Naive thymus-derived CD8-positive, alpha-beta T cell (primary cell): ENCODE results near the gene PCYT1A. TPM values are rescaled to one million over a fixed set of nuclear protein-coding genes. Genes with fewer than 3 reads are reported as not detected.
A peak's percentile ranks its signal among the peaks of the same experiment; 100 is the strongest.

ENCODE experiments used
- ATAC-seq, 2 donors: fragments of 150-1000 bp; cut with Tn5 transposase in 1 of 2; sonication (Bioruptor Pico), chemical (Tn5 transposase) in 1 of 2; 1 replicate in 1 of 2; 2 replicates in 1 of 2; pipeline ENCODE4 v1.10.0; 2021; ENCODE audit warnings: mild to moderate bottlenecking in 2 of 2, moderate library complexity in 2 of 2
- POLR2A ChIA-PET: fragments of 350-600 bp; sonication (Branson Sonifier 250); formaldehyde crosslinking; loops from one replicate; lab custom pipeline; 2021; ENCODE audit warnings: antibody characterized with exemption; lab: Charles Lee
- DNase-seq, 10 donors: peaks; one replicate each; pipeline versions ENCODE4 v3.0.0 to v3.0.0-alpha.2; 2020 to 2022
- H3K27ac Mint-ChIP-seq, 10 donors: one replicate each; pipeline ENCODE4 v1.8.0; 2020 to 2022; ENCODE audit warnings: mild to moderate bottlenecking in 10 of 10, mixed read lengths in 10 of 10, moderate library complexity in 4 of 10, inconsistent platforms in 1 of 10
- H3K27me3 Mint-ChIP-seq, 5 donors: one replicate each; pipeline ENCODE4 v1.8.0; 2021 to 2022; ENCODE audit warnings: mixed read lengths in 5 of 5
- H3K36me3 Mint-ChIP-seq, 3 donors: one replicate each; pipeline ENCODE4 v1.8.0; 2020 to 2022; ENCODE audit warnings: mixed read lengths in 3 of 3, mild to moderate bottlenecking in 2 of 3, inconsistent platforms in 1 of 3
- H3K4me1 Mint-ChIP-seq, 4 donors: one replicate each; pipeline ENCODE4 v1.8.0; 2021 to 2022; ENCODE audit warnings: mixed read lengths in 4 of 4
- H3K4me3 Mint-ChIP-seq, 10 donors: one replicate each; pipeline ENCODE4 v1.8.0; 2020 to 2022; ENCODE audit warnings: mild to moderate bottlenecking in 10 of 10, mixed read lengths in 10 of 10, moderate library complexity in 6 of 10, inconsistent platforms in 1 of 10
- H3K9me3 Mint-ChIP-seq, 9 donors: one replicate each; pipeline ENCODE4 v1.8.0; 2020 to 2022; ENCODE audit warnings: mixed read lengths in 9 of 9, mild to moderate bottlenecking in 3 of 9, inconsistent platforms in 1 of 9, moderate library complexity in 1 of 9
- polyA plus RNA-seq, 3 donors: library from polyadenylated mRNA; unstranded; fragments of 300-500 nt; fragmentation: Illumina TruSeq; gene quantifications; one replicate each; pipeline ENCODE4 v1.2.3, GENCODE V29; 2021
- total RNA-seq, 8 experiments: library from RNA in 2 of 8; stranded (reverse) in 2 of 8; gene quantifications; one replicate each; pipeline ENCODE4 v1.2.3 and lab custom pipeline; 2021 to 2026

Gene PCYT1A
- total and polyA plus RNA-seq, 5 experiments from 2014 or later: 7.6 to 52.2 (median 12.6) TPM

GRCh38 chr3:196227629-196228493 lies 59.7 kb downstream of the PCYT1A start:
- H3K4me3 Mint-ChIP-seq: no peak overlapping the region
- DNase-seq (no peak), ATAC-seq (no peak)
- peak overlapping the region in 2 of 10 donors; percentile 35 to 39 for H3K27ac Mint-ChIP-seq
- no peaks in the 10 kb centered on the region for H3K9me3 Mint-ChIP-seq
- H3K27me3 Mint-ChIP-seq: peaks cover 0 to 6% (median 0%) of the 10 kb centered on the region in 5 donors
- POLR2A ChIA-PET: no interaction called here
- peaks cover 0 to 2% (median 0%) of the 10 kb centered on the region in 4 donors for H3K4me1 Mint-ChIP-seq
- H3K36me3 Mint-ChIP-seq: no peaks in the 10 kb centered on the region

GRCh38 chr3:196227121-196227561 lies 60.4 kb downstream of the PCYT1A start:
- POLR2A ChIA-PET: no interaction called here
- DNase-seq: no peak
- ATAC-seq: no peak
- H3K27ac Mint-ChIP-seq: no peak overlapping the region
- peaks cover 0 to 6% (median 0%) of the 10 kb centered on the region in 5 donors for H3K27me3 Mint-ChIP-seq
- no peak overlapping the region for H3K4me3 Mint-ChIP-seq
- H3K36me3 Mint-ChIP-seq: no peaks in the 10 kb centered on the region
- no peaks in the 10 kb centered on the region for H3K9me3 Mint-ChIP-seq
- H3K4me1 Mint-ChIP-seq: peaks cover 0 to 2% (median 0%) of the 10 kb centered on the region in 4 donors

GRCh38 chr3:196225763-196226364 lies 61.7 kb downstream of the PCYT1A start:
- Mint-ChIP-seq H3K4me3 (no peak overlapping the region), H3K9me3 (no peaks in the 10 kb centered on the region)

GRCh38 chr3:196225086-196225485 lies 62.4 kb downstream of the PCYT1A start:
- Mint-ChIP-seq H3K36me3 (no peaks in the 10 kb centered on the region), H3K27me3 (peaks cover 0 to 6% (median 0%) of the 10 kb centered on the region in 5 donors), H3K4me1 (peaks cover 0 to 5% (median 2%) of the 10 kb centered on the region in 4 donors), H3K9me3 (no peaks in the 10 kb centered on the region), H3K27ac (no peak overlapping the region), H3K4me3 (no peak overlapping the region)
- DNase-seq: no peak
- POLR2A ChIA-PET: interaction anchor here (0.6 kb wide), 1 partner anchor 10 kb away, joined by 3 read pairs; no protein-coding TSS in a partner anchor
- ATAC-seq: no peak

More at GRCh38 chr3:196225763-196226364, 61.7 kb downstream of the PCYT1A start:
- Mint-ChIP-seq H3K27me3 (peaks cover 0 to 6% (median 0%) of the 10 kb centered on the region in 5 donors), H3K4me1 (peaks cover 0 to 3% (median under 1%) of the 10 kb centered on the region in 4 donors), H3K36me3 (no peaks in the 10 kb centered on the region), H3K27ac (no peak overlapping the region)
- DNase-seq: no peak
- no peak for ATAC-seq
- POLR2A ChIA-PET: no interaction called here

- peaks cover 0 to 6% (median 0%) of the 10 kb centered on the region in 5 donors for H3K27me3 Mint-ChIP-seq
- no peaks in the 10 kb centered on the region for H3K36me3 Mint-ChIP-seq
- H3K9me3 Mint-ChIP-seq: no peaks in the 10 kb centered on the region
- H3K4me1 Mint-ChIP-seq: peaks cover 5 to 21% (median 14%) of the 10 kb centered on the region in 4 donors
- POLR2A ChIA-PET: interaction anchor here (0.5 kb wide), 1 partner anchor 154 kb away, joined by 4 read pairs; no protein-coding TSS in a partner anchor
- peak overlapping the region in 1 of 10 donors; percentile 11 for H3K27ac Mint-ChIP-seq
- DNase-seq: no peak
- H3K4me3 Mint-ChIP-seq: no peak overlapping the region
- ATAC-seq: no peak
Measured at GRCh38 chr3:196222876-196223595, 64.5 kb downstream of the PCYT1A start.

- peaks cover 0 to 3% (median 0%) of the 10 kb centered on the region in 5 donors for H3K27me3 Mint-ChIP-seq
- ATAC-seq: no peak
- H3K4me1 Mint-ChIP-seq: peaks cover 6 to 22% (median 15%) of the 10 kb centered on the region in 4 donors
- no peaks in the 10 kb centered on the region for H3K9me3 Mint-ChIP-seq
- H3K4me3 Mint-ChIP-seq: no peak overlapping the region
- peak overlapping the region in 3 of 10 donors; percentile 15 to 81 (median 43) for H3K27ac Mint-ChIP-seq
- POLR2A ChIA-PET: no interaction called here
- H3K36me3 Mint-ChIP-seq: no peaks in the 10 kb centered on the region
- no peak for DNase-seq
Measured at GRCh38 chr3:196220991-196221390, 66.5 kb downstream of the PCYT1A start.

- ATAC-seq (no peak), DNase-seq (no peak)
- Mint-ChIP-seq H3K4me1 (peaks cover 6 to 22% (median 15%) of the 10 kb centered on the region in 4 donors), H3K9me3 (no peaks in the 10 kb centered on the region), H3K4me3 (peak overlapping the region in 3 of 10 donors; percentile 15 to 42 (median 18)), H3K36me3 (no peaks in the 10 kb centered on the region), H3K27ac (peak overlapping the region in 6 of 10 donors; percentile 47 to 96 (median 92)), H3K27me3 (peaks cover 0 to 3% (median 0%) of the 10 kb centered on the region in 5 donors)
- POLR2A ChIA-PET: no interaction called here
Measured at GRCh38 chr3:196220587-196220986, 66.9 kb downstream of the PCYT1A start.

GRCh38 chr3:196219970-196220311 lies 67.6 kb downstream of the PCYT1A start:
- ATAC-seq: no peak
- POLR2A ChIA-PET: no interaction called here
- no peak for DNase-seq
- no peaks in the 10 kb centered on the region for H3K9me3 Mint-ChIP-seq
- peak overlapping the region in 7 of 10 donors; percentile 18 to 86 (median 78) for H3K4me3 Mint-ChIP-seq
- peaks cover 6 to 22% (median 15%) of the 10 kb centered on the region in 4 donors for H3K4me1 Mint-ChIP-seq
- H3K27ac Mint-ChIP-seq: peak overlapping the region in 9 of 10 donors; percentile 82 to 96 (median 91)
- peaks cover 0 to 3% (median 0%) of the 10 kb centered on the region in 5 donors for H3K27me3 Mint-ChIP-seq
- no peaks in the 10 kb centered on the region for H3K36me3 Mint-ChIP-seq

GRCh38 chr3:196219194-196219969 lies 68.1 kb downstream of the PCYT1A start:
- peak; percentile 38 to 88 (median 62) for DNase-seq
- Mint-ChIP-seq H3K4me3 (peak overlapping the region; percentile 73 to 89 (median 79)), H3K4me1 (peaks cover 6 to 22% (median 15%) of the 10 kb centered on the region in 4 donors), H3K27me3 (peaks cover 0 to 2% (median 0%) of the 10 kb centered on the region in 5 donors), H3K9me3 (no peaks in the 10 kb centered on the region), H3K36me3 (no peaks in the 10 kb centered on the region), H3K27ac (peak overlapping the region; percentile 79 to 96 (median 90))
- POLR2A ChIA-PET: no interaction called here
- ATAC-seq: peak; percentile 93 to 98

- Mint-ChIP-seq H3K4me1 (peaks cover 6 to 22% (median 15%) of the 10 kb centered on the region in 4 donors), H3K9me3 (no peaks in the 10 kb centered on the region), H3K36me3 (no peaks in the 10 kb centered on the region), H3K27me3 (peaks cover 0 to 2% (median 0%) of the 10 kb centered on the region in 5 donors), H3K27ac (peak overlapping the region in 7 of 10 donors; percentile 70 to 95 (median 85)), H3K4me3 (peak overlapping the region in 4 of 10 donors; percentile 18 to 86 (median 30))
- ATAC-seq (no peak), DNase-seq (no peak)
- POLR2A ChIA-PET: no interaction called here
Measured at GRCh38 chr3:196218155-196218712, 69.3 kb downstream of the PCYT1A start.

GRCh38 chr3:196217307-196218154 lies 70.0 kb downstream of the PCYT1A start:
- Mint-ChIP-seq H3K27me3 (no peaks in the 10 kb centered on the region), H3K36me3 (no peaks in the 10 kb centered on the region), H3K4me1 (peaks cover 6 to 22% (median 15%) of the 10 kb centered on the region in 4 donors), H3K4me3 (peak overlapping the region in 7 of 10 donors; percentile 11 to 62 (median 31)), H3K9me3 (no peaks in the 10 kb centered on the region), H3K27ac (peak overlapping the region in 8 of 10 donors; percentile 37 to 86 (median 71))
- no peak for ATAC-seq
- POLR2A ChIA-PET: no interaction called here
- no peak for DNase-seq
